HCT116 (cell line): ENCODE data around the gene APIP. TPM values are rescaled to one million over a fixed set of nuclear protein-coding genes. Genes with fewer than 3 reads are reported as not detected.

Source experiments
- ATAC-seq: fragments of 200-7000 bp; cut with Tn5 transposase; 2 replicates; pipeline ENCODE4 v1.9.1; 2020; ENCODE audit warnings: mild to moderate bottlenecking, moderate library complexity
- BruUV-seq: library from RNA; stranded (reverse); fragments of 400-500 nt; replicated peaks from 2 replicates; lab custom pipeline; 2021; lab: Mats Ljungman, UMichigan
- CTCF ChIA-PET: fragments of 300-600 bp; sonication (Branson Sonifier 250); formaldehyde crosslinking; loops from one replicate; lab custom pipeline; 2021; ENCODE audit warnings: antibody characterized with exemption; lab: Charles Lee
- POLR2A ChIA-PET: fragments of 300-600, 350-600 bp; sonication (Branson Sonifier 250); formaldehyde crosslinking; loops from one replicate; lab custom pipeline; 2021; ENCODE audit warnings: antibody characterized with exemption; lab: Charles Lee
- RAD21 ChIA-PET, 2 experiments: fragments of 300-600 bp; sonication (Branson Sonifier 250); formaldehyde crosslinking; loops; one replicate each; lab custom pipeline; 2023; ENCODE audit warnings: low total read pairs in 2 of 2; ENCODE audit not compliant: uncharacterized antibody in 2 of 2, unreplicated experiment in 2 of 2, low non-redundant PET in 1 of 2; lab: Charles Lee
- DNase-seq: peaks from one replicate; pipeline ENCODE4 v3.0.0-alpha.2; 2010; ENCODE audit warnings: low read depth, low spot score
- H2AFZ ChIP-seq: fragments of 200-600 bp; shearing (Covaris generic), sonication (generic); 2 replicates; pipeline ENCODE4 v1.6.1; 2017; ENCODE audit warnings: low read depth, mixed run types, mixed read lengths, antibody characterized with exemption, low read length; ENCODE audit not compliant: poor library complexity, severe bottlenecking
- H3K27ac ChIP-seq: 2 replicates; pipeline ENCODE4 v1.5.1; 2012; ENCODE audit warnings: low read depth, low read length
- H3K27me3 ChIP-seq: fragments of 200-600 bp; sonication (generic); 2 replicates; pipeline ENCODE4 v1.6.1; 2016; ENCODE audit warnings: mixed run types, low read length, mixed read lengths; ENCODE audit not compliant: insufficient read depth
- H3K36me3 ChIP-seq, 2 experiments: fragments of 200-500 bp in 1 of 2; fragments of 200-600 bp in 1 of 2; sonication (Bioruptor generic) in 1 of 2; sonication (generic) in 1 of 2; 2 replicates each; pipeline versions ENCODE4 v1.5.1 to v1.6.1; 2014 to 2016; ENCODE audit warnings: low read length in 2 of 2, inconsistent platforms in 1 of 2, mixed read lengths in 1 of 2, mixed run types in 1 of 2; ENCODE audit not compliant: insufficient read depth in 2 of 2, control insufficient read depth in 1 of 2
- H3K4me1 ChIP-seq, 2 experiments: fragments of 200-600 bp in 1 of 2; sonication (generic) in 1 of 2; 2 replicates each; pipeline versions ENCODE4 v1.5.1 to v1.6.1; 2012 to 2017; ENCODE audit warnings: low read length in 2 of 2, inconsistent platforms in 1 of 2, mild to moderate bottlenecking in 1 of 2, mixed read lengths in 1 of 2, mixed run types in 1 of 2, moderate library complexity in 1 of 2; ENCODE audit not compliant: insufficient read depth in 2 of 2, control insufficient read depth in 1 of 2
- H3K4me2 ChIP-seq: fragments of 200-600 bp; sonication (generic); 2 replicates; pipeline ENCODE4 v1.6.1; 2017; ENCODE audit warnings: mixed run types, low read length, mixed read lengths
- H3K4me3 ChIP-seq, 2 experiments: fragments of 200-600 bp in 1 of 2; sonication (generic) in 1 of 2; replicated peaks in 1 of 2; 2 replicates each; pipeline ENCODE4 v1.5.1; 2011 to 2016; ENCODE audit warnings: low read length in 2 of 2, control low read depth in 1 of 2, low read depth in 1 of 2, mild to moderate bottlenecking in 1 of 2, mixed read lengths in 1 of 2, mixed run types in 1 of 2
- H3K79me2 ChIP-seq: fragments of 200-600 bp; sonication (generic); 2 replicates; pipeline ENCODE4 v1.6.1; 2017; ENCODE audit warnings: mild to moderate bottlenecking, mixed run types, low read length, moderate library complexity, mixed read lengths; ENCODE audit not compliant: insufficient read depth
- H3K9ac ChIP-seq: fragments of 200-600 bp; sonication (generic); 2 replicates; pipeline ENCODE4 v1.6.1; 2016; ENCODE audit warnings: low read length, mixed read lengths
- H3K9me2 ChIP-seq: fragments of 200-600 bp; sonication (generic), shearing (Covaris generic); 2 replicates; pipeline ENCODE4 v1.6.1; 2017; ENCODE audit warnings: mixed run types, mild to moderate bottlenecking, moderate library complexity; ENCODE audit not compliant: insufficient read depth
- H3K9me3 ChIP-seq, 2 experiments: fragments of 200-500 bp in 1 of 2; fragments of 200-600 bp in 1 of 2; sonication (Bioruptor generic) in 1 of 2; sonication (generic) in 1 of 2; 2 replicates each; pipeline ENCODE4 v1.6.1; 2014 to 2017; ENCODE audit warnings: low read length in 2 of 2, mixed read lengths in 2 of 2, inconsistent platforms in 1 of 2, low read depth in 1 of 2, mild to moderate bottlenecking in 1 of 2, mixed run types in 1 of 2, moderate library complexity in 1 of 2; ENCODE audit not compliant: control insufficient read depth in 1 of 2, insufficient read depth in 1 of 2
- H4K20me1 ChIP-seq: fragments of 200-600 bp; sonication (generic), shearing (Covaris generic); 2 replicates; pipeline ENCODE4 v1.6.1; 2017; ENCODE audit warnings: mixed run types, mild to moderate bottlenecking, moderate library complexity; ENCODE audit not compliant: insufficient read depth
- CBX3 ChIP-seq: IDR thresholded peaks from 2 replicates; pipeline ENCODE4 v1.6.1; 2012; ENCODE audit warnings: low read depth
- ELF1 ChIP-seq: IDR thresholded peaks from 2 replicates; pipeline ENCODE4 v1.6.1; 2012; ENCODE audit warnings: low read depth, borderline replicate concordance
- EZH2phosphoT487 ChIP-seq: fragments of 200-600 bp; IDR thresholded peaks from 2 replicates; pipeline ENCODE4 v1.6.1; 2018; ENCODE audit warnings: antibody characterized with exemption, borderline replicate concordance
- SIN3A ChIP-seq: IDR thresholded peaks from 2 replicates; pipeline ENCODE4 v1.6.1; 2012; ENCODE audit warnings: low read depth
- intact Hi-C: fragments of 100-400 bp; cut with micrococcal nuclease; formaldehyde crosslinking; loops from 2 replicates; pipeline ENCODE4 v1.10.0; 2022
- total RNA-seq: library from RNA; stranded (reverse); gene quantifications from one replicate; pipeline ENCODE4 v1.2.1, GENCODE V29; 2021; ENCODE audit not compliant: unreplicated experiment
- TF ChIP-seq, protein P1 (sequence below): IDR thresholded peaks from 2 replicates; pipeline ENCODE4 v1.6.1; 2011; ENCODE audit warnings: mild to moderate bottlenecking, low read length, moderate library complexity; ENCODE audit not compliant: insufficient replicate concordance; ENCODE audit errors: extremely low read depth
- TF ChIP-seq, protein P2 (sequence below): IDR thresholded peaks from 2 replicates; pipeline ENCODE4 v1.6.1; 2012
- TF ChIP-seq, protein P3 (sequence below): IDR thresholded peaks from 2 replicates; pipeline ENCODE4 v1.6.1; 2012; ENCODE audit warnings: low read depth
- TF ChIP-seq, protein P4 (sequence below): IDR thresholded peaks from 2 replicates; pipeline ENCODE4 v1.6.1; 2012

APIP gene
- total RNA-seq, 1 experiment from 2014 or later: 41.2 TPM

DNA sequence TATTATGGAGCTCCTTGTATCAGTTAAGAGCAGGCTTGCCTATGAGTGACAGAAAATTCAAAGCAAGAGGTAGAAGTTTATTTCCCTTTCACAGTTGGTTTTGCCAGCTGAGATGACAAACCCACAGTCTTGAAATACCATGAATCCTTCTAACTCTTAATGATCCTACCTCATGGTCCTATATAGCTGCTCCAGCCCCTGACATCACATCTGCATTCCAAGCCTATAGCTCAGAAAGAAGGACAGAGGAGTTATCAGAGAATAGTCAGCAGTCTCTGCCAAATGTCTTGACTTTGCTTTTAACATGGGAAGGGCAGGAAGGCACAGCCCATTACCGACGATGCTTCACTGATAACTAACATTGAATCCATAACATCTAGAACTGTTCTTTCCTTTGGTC lies 76.2 kb downstream of the APIP start:
- no peak overlapping the region for H3K4me3 ChIP-seq
- no peaks in the 10 kb centered on the region for H3K9me3 ChIP-seq
- no peaks in the 10 kb centered on the region for H3K9me2 ChIP-seq
- no TSS peak for BruUV-seq
- ChIA-PET CTCF (interaction anchor here (2.2 kb wide), 1 partner anchor 30 kb away, joined by 8 read pairs; no protein-coding TSS in a partner anchor), RAD21 (interaction anchor here in 1 of 2 experiments (0.7 kb wide), 1 partner anchor 253 kb away, joined by 3 read pairs; no protein-coding TSS in a partner anchor)
- H3K9ac ChIP-seq: no peak overlapping the region
- no peak for DNase-seq
- TF ChIP-seq ELF1 (no peak), SIN3A (no peak), CBX3 (no peak), EZH2phosphoT487 (no peak)
- TF ChIP-seq, protein P1, sequence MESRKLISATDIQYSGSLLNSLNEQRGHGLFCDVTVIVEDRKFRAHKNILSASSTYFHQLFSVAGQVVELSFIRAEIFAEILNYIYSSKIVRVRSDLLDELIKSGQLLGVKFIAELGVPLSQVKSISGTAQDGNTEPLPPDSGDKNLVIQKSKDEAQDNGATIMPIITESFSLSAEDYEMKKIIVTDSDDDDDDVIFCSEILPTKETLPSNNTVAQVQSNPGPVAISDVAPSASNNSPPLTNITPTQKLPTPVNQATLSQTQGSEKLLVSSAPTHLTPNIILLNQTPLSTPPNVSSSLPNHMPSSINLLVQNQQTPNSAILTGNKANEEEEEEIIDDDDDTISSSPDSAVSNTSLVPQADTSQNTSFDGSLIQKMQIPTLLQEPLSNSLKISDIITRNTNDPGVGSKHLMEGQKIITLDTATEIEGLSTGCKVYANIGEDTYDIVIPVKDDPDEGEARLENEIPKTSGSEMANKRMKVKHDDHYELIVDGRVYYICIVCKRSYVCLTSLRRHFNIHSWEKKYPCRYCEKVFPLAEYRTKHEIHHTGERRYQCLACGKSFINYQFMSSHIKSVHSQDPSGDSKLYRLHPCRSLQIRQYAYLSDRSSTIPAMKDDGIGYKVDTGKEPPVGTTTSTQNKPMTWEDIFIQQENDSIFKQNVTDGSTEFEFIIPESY: no peak
- TF ChIP-seq, protein P2, sequence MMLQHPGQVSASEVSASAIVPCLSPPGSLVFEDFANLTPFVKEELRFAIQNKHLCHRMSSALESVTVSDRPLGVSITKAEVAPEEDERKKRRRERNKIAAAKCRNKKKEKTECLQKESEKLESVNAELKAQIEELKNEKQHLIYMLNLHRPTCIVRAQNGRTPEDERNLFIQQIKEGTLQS: no peak
- TF ChIP-seq, protein P3, sequence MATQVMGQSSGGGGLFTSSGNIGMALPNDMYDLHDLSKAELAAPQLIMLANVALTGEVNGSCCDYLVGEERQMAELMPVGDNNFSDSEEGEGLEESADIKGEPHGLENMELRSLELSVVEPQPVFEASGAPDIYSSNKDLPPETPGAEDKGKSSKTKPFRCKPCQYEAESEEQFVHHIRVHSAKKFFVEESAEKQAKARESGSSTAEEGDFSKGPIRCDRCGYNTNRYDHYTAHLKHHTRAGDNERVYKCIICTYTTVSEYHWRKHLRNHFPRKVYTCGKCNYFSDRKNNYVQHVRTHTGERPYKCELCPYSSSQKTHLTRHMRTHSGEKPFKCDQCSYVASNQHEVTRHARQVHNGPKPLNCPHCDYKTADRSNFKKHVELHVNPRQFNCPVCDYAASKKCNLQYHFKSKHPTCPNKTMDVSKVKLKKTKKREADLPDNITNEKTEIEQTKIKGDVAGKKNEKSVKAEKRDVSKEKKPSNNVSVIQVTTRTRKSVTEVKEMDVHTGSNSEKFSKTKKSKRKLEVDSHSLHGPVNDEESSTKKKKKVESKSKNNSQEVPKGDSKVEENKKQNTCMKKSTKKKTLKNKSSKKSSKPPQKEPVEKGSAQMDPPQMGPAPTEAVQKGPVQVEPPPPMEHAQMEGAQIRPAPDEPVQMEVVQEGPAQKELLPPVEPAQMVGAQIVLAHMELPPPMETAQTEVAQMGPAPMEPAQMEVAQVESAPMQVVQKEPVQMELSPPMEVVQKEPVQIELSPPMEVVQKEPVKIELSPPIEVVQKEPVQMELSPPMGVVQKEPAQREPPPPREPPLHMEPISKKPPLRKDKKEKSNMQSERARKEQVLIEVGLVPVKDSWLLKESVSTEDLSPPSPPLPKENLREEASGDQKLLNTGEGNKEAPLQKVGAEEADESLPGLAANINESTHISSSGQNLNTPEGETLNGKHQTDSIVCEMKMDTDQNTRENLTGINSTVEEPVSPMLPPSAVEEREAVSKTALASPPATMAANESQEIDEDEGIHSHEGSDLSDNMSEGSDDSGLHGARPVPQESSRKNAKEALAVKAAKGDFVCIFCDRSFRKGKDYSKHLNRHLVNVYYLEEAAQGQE: no peak
- TF ChIP-seq, protein P4, sequence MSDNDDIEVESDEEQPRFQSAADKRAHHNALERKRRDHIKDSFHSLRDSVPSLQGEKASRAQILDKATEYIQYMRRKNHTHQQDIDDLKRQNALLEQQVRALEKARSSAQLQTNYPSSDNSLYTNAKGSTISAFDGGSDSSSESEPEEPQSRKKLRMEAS: no peak
- TF ChIP-seq, all 23 proteins: peak for 0
- Histone ChIP-seq H4K20me1 (no peaks in the 10 kb centered on the region), H3K4me2 (no peak overlapping the region), H3K36me3 (no peaks in the 10 kb centered on the region), H3K4me1 (peaks cover 0 to 4% of the 10 kb centered on the region in 2 experiments; a peak in 1 of 4 replicates), H3K27me3 (no peaks in the 10 kb centered on the region), H3K79me2 (no peaks in the 10 kb centered on the region), H3K27ac (no peak overlapping the region), H2AFZ (no peak overlapping the region)
- no peak for ATAC-seq
- POLR2A ChIA-PET: interaction anchor here (1.9 kb wide), 1 partner anchor 216 kb away, joined by 4 read pairs; no protein-coding TSS in a partner anchor
- intact Hi-C loops: no loop called here
